ENCODE results near the gene SESN3. TPM values are rescaled to one million over a fixed set of nuclear protein-coding genes. Genes with fewer than 3 reads are reported as not detected.
"Not testable (repeated sequence)": the region's sequence is repeated elsewhere in the genome, so short reads cannot be mapped to it uniquely, and the experiment has no call there.

Gene SESN3
- polyA plus RNA-seq, 10 donors = 79.8 to 157 (median 118) TPM

DNA sequence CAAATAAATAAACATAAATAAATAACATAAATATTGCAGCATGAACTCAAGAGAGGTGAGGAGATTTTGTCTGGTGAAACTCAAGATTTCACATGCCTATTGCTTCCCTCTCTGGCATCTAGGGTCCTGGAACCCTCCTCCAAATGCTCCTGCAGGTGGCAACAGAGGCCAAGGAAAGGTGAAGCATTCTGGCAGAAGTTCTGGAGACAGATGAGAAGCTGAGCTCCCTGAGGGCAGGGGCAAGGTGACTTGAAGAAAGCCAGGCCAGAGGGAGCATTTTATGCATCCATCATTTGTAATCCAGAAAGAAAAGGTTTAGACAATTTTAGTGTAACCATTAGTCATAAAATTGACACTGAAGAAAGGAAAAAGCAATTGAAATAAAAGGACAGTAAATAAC is 76.5 kb downstream of the SESN3 start:
- DNase-seq = peak; percentile 43 to 65 (median 46)

DNA sequence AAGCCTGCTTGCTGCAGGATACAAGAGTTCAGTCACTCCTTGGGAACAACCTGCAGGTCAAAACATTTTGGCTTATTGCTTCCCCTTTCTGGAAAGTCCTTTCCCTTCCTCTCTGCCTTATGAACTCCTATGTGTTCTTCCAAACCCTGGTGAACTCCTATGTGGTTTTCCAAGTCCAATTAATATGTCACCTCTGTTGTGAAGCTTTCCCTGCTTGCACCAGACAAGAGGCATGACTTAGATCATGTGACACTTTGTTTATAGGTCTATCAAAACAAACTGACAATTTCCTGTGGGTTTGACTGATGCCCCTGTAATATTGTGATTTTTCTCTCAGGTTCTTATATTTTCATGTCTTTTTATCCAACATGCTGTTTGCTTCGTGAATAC is 77.2 kb downstream of the SESN3 start:
- no peak for DNase-seq

DNA sequence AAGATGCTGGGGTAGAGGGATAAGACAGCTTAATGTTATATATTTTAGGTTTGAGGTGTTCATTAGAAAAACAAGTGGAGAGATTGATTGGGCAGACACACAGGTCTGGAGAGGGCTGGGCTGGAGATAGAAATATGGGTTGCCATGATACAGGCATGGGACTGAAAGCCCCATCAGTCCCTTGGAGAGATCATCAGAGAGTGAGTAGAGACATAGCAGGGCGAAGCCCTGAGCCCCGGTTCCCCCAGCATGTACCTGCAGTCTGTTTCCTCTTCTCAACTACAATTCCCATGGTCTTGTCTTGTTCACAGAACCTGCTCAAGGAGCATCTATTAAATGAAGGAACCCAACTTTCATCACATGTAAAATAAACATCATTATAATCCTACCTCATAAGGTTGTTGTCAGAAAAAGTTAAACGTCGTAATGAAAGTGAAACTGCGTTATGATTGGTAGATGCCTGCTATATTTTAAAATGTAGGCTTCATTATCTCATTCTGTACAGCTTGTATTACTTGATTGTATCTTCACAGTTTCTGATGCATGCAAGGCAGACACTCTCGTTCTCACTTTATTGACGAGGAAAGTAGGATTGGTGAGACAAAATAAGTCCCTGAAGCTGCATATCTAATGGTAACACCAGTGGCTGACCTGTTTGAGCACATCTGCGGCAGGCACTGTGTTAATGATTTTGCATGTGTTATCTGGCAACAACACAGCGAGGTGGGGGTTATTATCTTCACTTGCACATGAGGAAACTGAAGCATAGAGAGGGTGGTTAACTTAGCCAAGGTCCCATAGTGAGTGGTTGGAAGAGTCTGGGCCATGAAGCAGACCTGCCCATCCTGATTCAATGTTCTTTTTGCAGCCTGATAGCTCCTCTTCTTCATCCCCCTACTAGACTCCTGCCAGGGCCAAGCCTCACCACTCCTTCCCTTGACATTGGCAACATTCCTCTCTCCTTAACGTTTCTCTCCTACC is 77.8 kb downstream of the SESN3 start:
- no peak for DNase-seq

DNA sequence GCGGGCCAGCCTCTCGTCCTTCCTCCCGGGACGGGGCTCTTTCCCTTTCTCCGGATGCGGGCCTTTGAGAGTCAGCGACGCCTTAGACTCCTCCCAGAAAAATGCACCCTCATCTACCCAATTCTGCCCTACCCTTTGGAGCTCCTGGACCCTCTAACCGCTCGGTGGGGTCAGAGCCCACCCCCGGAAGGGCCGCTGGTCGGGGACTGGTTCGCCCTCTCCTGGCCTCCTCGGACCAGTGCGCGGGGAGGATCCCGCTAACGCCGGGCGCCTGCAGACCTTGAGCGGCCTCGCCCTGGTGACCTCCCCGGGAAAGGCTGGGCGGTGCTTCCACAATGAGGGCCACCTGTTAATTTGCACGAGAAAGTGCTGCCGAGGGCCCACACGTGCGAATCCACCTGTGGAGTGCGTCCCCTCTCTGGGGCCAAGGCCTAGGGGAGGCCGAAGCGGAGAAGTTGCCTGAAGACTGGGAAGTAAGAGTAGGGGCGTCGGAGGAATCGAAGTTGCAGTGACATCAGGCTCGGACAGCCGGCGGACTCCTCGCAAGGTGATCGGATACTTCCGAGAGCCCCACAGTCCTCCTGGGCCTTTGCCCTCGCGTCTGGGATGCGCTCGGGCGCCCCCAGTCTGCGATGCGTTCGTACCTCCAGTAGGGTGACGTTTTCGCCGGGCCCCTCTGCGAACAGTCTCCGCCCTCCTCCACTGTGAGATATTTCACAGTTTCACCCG is 79.9 kb downstream of the SESN3 start:
- peak; percentile 93 to 97 (median 94) for DNase-seq

DNA sequence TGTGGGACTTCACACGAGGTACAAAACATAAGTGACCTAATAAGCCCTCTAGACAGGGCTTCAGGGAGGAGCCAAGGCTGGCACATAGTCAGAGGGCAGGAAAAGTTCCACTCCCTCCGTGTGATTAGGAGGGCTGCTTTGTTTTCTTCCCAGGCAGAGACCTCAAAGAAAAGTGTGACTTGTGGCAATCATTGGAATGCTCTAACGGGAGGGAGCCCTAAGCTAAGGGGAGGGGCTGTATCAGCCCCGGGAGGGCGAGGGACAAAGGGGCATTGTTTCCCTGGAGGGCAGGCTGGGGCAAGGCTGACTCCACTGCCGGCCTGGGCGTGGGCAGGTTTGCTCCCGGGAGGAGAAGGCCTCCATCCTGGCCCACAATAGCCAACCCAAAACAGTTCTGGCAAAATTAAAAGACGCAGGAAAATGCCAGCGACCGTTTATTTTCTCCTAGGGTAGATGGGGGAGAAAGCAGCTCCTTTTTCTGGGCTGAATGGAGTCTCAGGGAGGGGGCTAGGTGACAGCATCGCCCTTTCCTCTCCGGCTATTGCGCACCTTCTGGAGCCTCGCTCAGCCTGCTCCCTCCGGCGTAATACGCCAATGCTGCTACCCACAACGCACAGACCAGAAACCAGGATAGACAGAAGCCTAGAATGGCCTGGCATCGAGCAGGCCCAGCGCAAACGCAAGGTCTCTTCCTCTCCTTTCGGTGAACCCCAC is 81.2 kb downstream of the SESN3 start:
- DNase-seq = peak in 1 of 3 donors; percentile 45

DNA sequence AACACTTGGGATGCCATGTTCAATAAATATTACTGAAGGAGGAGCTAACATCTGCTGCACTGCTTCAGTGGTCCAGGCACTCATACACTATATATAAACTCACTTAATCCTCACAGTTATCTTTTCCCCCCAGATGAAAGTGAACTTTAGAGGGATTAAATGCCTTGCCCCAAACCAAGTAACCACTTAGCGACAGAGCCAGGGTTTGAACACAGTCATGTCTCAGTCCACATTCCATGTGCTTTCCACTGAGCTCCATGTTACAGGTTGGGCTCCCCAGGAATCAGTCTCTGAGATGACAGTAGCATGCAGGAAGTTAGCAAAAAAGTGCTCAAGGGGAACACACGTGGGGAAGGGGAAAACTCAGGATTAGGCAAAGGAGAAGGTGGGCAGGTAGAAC is 82.1 kb downstream of the SESN3 start:
- DNase-seq = no peak

DNA sequence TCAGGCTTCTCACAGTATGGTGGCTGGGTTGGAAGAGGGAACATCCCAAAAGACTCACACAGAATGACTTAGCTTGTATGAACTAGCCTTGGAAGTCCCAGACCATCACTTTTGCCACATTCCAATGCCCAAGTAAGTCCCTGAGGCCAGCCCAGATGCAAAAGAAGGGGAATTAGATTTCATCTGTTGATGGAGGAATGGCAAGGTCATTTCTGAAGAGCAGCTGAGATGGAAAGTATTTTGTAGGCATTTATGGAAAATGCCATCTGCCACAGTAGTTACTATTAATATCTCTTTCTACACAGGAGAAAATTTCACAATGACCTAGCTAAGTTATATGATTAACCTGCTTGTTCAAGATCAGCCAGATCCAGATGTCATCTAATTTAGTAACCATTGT is 82.6 kb downstream of the SESN3 start:
- DNase-seq = peak in 1 of 3 donors; percentile 25

DNA sequence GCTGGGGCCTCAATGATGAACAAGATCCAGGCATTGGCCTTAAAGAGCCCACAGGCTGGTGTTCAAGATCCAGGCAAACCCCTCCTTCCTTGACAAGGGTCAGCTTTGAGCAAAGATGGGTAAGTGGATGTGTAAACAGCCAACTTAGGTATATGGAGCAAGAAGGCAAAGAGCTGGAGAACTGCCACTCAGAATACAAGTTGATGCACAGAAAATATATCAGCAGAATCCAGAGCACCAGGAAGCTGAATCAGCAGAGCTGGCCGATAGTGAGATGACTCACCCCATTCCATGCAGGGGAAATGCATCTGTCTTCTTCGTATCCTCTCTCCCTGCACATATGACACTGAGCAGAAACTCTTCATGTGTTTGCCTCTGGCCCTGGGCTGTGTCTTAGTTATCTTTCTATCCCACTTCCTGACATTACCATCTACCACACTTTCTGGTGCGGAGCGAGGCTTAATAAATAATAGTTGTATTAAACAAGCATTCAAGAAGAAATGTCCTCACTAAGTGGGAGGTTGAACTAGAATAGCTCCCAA is 83.6 kb downstream of the SESN3 start:
- DNase-seq = peak; percentile 53 to 87 (median 78)

DNA sequence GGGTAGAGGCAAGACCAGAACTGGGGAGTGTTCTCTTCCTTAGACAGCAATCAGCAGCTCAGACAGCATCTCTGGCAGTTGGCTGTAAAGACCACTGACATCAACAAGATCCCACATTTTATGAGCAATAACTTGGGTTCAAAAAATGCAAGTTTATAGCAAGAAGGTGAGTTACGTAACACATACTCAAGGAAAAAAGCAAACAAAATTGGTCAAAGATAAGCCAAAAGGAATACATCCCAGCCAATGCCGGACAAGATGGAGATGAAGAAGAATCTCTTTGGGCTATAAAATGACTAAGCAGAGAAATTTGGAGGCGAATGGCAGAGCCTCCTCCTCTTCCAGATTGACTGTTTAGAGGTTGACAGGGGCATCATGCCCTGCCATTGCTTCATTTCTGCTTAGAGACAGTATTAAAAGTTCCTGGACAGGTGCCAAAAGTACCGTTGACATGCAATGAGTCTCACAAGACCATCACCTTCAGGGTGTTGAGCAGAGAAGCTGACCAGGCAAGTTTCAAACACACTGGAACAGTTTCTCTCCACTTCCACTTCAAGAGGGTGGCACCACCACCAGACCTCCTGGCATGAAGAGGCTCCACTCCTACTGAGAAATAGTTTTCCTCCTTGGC is 85.5 kb downstream of the SESN3 start:
- DNase-seq = no peak

DNA sequence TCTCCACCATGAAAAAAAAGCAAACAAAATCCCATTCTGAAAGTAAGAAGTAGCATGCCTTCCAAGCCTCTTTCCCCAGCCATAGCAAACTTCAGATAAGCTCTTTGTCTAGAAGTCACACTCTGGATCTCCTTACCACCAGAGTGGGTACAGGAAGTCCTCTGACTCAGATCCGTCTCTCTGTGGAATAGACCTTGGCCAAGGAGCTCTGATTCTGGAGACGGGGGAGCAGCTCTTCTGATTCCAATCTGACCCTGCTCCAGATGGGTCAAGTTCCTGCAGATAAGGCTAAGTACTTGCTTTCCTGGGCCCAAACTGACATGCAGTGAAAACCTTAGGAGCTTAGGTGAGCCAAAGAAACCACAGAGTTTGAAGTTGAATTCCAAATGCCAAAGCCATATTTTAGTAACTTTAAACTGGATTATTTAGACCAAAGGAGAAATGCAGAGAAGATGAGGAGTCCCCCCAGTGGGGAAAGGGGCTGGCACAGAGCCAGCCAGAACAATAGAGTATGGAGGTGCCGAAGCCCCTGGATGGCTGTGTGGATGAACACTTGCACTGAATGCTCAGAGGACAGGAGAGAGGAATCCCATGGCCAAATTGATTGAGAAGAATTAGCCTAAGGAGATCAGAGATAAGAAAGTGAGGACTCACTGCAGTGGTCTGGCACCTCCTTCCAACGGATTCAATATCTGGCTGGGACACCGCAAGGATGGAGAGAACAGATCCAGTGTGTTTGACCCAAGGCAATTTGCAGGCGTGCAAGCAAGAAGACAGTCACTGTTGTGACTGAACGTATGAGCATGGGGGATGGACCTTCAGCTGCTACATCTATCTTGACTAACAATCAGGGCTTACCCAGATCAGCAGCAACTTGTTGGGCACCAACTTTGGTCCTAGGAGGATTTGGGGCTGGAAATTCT is 86.4 kb downstream of the SESN3 start:
- no peak for DNase-seq

DNA sequence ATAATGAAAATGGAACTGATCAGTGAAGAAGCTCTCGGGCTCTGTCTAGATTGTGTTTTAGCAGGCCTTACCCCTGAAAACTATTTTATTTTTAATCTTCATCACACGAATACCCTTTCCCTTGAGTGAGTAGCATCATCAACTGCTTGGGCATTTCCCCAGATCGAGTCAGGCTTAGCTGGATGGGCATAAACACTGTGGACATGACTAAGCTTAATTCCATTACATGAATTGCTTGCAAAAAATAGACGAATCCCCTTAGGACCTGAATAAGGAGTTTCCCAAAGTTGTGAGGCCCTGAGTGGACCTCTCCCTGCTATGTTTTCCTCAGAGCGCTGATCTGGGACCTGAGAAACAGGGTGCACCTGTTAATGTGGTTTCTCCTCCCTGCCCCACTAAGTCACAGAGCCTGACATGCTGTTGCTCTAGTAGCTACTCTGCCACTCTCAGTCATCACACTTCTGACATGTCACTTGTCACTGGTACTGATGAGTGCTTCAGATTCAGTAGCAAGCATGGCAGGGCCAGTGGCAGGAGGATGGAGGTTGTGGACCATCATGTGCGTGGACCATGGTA is 87.8 kb downstream of the SESN3 start:
- DNase-seq = no peak

DNA sequence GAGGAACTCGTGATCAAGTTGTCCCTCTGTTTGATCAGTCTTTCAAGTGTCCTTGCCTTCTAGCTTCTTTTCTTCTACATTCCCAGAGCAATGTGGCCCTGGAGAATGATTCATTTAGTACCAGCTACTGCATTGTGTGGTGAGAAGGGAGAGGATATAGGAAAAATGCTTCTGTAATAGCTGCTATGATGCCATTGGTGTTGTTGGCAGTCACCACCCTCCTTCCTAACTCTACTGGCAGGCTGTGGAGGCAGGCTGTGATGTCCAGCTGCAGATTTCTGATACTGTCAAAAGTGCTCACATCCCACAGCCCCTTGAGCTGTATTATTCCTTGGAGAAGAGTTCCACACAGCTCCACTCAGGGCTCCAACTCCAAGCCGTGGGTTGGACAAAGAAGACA is 88.6 kb downstream of the SESN3 start:
- no peak for DNase-seq

DNA sequence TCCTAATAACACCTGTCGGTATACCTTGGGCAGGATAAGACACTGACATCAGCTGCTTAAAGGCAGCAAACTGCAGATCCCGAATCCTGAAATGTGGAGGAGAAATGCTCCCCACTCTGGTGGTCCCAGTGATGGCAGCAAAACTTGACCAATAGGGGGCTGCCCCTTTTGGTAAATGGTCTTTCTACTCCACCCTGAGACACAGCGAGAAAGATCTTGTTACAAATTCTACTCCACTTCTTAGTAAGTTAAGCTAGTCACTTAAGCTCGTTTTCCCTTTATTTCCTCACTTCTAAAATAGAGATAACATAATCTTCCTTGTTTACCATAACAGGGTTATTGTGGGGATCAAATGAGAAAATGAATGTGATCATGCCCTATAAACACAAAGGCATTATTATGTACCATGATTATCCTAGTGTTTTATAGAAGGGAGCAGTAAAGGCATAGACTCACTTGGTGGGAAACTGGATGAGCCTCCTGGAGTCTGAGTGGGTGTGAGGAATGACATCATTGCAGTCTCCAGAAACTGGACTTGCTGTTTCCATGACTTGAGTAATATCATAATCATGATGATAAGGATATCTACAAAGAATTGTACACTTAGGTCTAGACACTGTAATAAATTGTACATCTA is 90.5 kb downstream of the SESN3 start:
- no peak for DNase-seq

DNA sequence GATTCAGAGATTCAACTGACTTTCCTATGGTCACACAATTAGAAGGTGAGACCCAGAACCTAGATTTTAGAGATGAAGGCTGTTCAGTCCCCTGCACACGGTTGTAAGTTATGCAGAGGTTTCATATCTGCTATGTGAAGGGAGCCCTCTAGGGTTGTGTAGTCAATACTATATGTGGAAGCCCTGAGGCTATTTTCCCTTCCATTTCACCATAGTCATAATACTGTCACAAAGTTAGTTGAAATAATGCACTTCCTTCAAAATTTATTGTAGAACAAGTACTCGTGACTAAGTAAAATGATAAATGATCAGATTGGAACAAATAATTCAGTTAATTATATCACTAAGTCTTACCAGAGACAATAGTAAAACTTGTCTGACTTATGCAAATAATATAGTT is 92.6 kb downstream of the SESN3 start:
- DNase-seq = peak in 1 of 3 donors; percentile 28

DNA sequence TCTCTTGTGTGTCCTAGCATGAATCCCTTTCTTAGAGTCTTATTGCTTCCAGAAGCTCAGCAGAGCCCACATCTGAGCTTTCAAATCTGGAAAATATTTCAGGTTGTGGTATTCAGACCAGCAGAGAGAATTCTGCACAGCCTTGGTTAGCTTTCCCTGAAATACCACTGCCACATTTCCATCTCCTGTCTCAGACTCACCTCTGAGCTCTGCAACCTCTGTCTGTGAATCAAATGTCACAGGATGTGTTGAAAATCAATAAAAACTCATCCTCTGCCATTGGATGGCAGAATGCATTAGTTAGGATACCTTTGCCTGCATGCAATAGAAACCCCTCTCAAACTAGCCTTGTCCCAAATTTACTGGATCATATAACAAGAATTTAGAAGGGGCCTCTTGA is 93.7 kb downstream of the SESN3 start:
- DNase-seq = no peak

DNA sequence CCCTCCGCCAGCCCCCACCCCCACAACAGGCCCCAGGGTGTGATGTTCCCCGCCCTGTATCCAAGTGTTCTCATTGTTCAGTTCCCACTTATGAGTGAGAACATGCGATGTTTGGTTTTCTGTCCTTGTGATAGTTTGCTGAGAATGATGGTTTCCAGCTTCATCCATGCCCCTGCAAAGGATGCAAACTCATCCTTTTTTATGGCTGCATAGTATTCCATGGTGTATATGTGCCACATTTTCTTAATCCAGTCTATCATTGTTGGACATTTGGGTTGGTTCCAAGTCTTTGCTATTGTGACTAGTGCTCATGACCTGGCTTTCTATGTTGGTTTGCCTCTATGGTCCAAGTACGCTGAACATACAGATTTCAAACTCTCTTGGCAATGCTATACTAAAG is 94.3 kb downstream of the SESN3 start:
- DNase-seq = not testable (repeated sequence)

DNA sequence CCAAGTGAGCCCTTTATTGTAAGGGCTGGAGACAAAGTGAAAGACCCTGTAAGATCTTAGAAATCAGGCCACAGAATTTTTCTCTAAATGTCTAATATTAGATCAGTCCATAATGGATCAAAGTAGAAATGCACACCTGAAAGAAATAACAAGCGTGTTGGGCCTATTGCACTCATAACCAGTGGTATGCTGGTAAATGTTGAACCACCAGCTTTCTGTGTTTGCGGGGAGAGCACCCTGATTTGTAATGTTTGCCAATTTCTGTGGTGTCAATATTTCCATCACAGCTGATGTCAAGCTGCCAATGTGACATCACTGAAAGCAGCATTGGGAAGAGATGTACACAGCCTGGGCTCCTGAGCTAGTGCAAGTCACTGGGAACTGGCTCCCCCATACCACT is 95.1 kb downstream of the SESN3 start:
- no peak for DNase-seq

DNA sequence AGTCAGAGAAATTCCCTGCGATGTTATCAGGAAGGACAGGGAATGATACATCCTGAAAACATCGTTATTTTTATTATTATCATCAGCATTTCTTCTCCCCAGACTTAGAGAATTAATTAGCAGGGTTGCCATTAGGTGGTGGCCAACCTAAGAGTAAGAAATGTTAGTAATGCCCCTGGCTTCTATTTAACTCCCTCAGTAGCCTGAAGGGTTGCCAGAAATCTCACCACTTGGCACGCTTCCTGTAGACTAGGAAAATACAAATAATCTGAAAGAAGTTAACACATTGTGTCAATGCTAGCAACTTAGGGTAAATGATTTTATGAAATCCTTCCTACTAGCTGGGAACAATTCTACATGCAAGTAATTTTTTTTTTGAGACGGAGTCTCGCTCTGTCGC is 95.8 kb downstream of the SESN3 start:
- peak in 1 of 3 donors; percentile 22 for DNase-seq

DNA sequence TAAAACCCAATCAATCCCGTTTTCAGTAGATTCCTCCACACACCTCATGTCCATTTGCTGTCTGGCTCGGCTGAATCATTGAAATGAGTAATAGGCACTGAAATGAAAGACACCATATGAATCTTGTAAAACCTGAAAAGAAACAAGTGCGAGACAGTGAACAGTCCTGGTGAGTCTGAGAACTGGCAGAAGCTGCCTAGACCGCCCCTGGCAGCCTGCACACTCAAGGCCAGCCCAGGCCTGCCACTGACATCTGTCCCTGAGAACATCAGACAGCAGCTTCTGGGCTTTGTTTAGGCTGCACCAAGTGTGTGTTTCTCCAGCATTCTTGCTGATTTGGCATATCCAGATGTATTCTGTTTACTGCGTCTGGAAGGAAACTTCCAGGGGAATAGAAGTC is 96.5 kb downstream of the SESN3 start:
- peak in 2 of 3 donors; percentile 41 to 46 for DNase-seq
